ENCODE results near the gene FUT4. TPM values are rescaled to one million over a fixed set of nuclear protein-coding genes. Genes with fewer than 3 reads are reported as not detected.
A peak's percentile ranks its signal among the peaks of the same experiment; 100 is the strongest.
"Not testable (repeated sequence)": the region's sequence is repeated elsewhere in the genome, so short reads cannot be mapped to it uniquely, and the experiment has no call there.

FUT4 gene
- total RNA-seq, 2 donors from 2014 or later, result 3.3 to 3.4 TPM

DNA sequence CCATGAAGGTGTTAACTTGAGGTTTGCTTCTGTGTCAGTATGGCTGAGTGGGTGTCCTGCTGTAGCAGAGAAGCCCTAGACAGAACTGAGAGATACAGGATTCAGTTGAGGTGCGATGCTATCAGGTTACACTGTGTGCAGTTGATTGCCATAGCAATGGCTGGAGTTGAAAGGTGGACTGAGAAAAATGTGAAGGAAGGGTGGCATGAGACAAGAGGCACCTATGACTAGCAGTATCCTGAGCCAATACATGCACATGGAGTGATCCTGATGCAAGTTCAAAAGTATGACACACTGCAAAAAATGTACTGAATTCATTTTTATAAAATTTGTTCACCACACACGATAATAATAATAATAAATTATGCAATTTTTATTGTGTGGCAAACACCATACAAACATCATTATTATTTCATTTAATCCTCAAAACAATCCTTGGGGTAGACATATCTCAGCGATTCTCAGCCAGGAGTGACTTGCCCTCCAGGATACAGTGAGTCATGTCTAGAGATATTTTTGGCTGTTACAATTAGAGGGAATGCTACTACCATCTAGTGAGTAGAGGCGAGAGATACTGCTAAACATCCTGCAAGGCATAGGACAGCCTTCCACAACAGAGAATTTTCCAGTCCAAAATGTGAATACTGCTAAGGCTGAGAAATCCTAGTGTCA lies 19.6 kb downstream of the FUT4 start:
- H3K9me3 ChIP-seq, result no peaks in the 10 kb centered on the region
- H3K4me1 ChIP-seq, result peaks cover 0 to 8% of the 10 kb centered on the region in 2 donors
- no peak overlapping the region for H3K27ac ChIP-seq
- H3K4me3 ChIP-seq, result no peak overlapping the region
- no peak for DNase-seq (ENCODE audit: low spot score)
- H3K27me3 ChIP-seq, result no peaks in the 10 kb centered on the region
- TF ChIP-seq, protein P1, sequence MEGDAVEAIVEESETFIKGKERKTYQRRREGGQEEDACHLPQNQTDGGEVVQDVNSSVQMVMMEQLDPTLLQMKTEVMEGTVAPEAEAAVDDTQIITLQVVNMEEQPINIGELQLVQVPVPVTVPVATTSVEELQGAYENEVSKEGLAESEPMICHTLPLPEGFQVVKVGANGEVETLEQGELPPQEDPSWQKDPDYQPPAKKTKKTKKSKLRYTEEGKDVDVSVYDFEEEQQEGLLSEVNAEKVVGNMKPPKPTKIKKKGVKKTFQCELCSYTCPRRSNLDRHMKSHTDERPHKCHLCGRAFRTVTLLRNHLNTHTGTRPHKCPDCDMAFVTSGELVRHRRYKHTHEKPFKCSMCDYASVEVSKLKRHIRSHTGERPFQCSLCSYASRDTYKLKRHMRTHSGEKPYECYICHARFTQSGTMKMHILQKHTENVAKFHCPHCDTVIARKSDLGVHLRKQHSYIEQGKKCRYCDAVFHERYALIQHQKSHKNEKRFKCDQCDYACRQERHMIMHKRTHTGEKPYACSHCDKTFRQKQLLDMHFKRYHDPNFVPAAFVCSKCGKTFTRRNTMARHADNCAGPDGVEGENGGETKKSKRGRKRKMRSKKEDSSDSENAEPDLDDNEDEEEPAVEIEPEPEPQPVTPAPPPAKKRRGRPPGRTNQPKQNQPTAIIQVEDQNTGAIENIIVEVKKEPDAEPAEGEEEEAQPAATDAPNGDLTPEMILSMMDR (IDR thresholded peaks at IDR 0.05), result peak in 1 of 2 donors; percentile 58
- H3K36me3 ChIP-seq, result no peaks in the 10 kb centered on the region

DNA sequence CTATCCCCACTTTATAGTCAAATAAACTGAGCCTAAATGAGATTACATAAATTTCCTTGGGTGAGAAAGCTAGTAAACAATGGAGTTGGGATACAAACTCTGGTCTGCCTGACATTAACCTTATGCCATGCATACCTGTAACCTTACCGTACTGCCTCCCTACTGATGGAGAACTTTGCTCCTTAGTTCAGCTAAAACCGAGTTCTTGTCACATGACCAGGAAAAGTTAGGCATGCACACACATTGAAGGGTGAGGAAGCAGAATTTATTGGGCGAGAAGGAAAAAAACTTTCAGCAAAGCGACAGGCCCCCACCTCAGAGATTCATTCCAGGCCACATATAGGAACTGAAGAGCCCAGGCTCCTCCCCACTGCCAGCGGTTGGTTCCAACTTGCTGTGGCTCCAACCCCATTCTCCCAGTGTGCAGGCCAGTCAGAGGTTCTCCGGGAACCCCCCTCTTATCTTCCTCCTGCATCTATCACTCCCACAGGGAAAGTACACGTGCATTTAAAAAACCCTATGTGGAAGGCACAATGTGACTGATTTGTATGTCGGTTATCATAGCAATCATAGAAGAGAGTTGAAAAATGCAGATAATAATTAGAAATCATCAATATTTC lies 20.2 kb downstream of the FUT4 start:
- no peaks in the 10 kb centered on the region for H3K36me3 ChIP-seq
- H3K4me3 ChIP-seq, result no peak overlapping the region
- peaks cover 0 to 8% of the 10 kb centered on the region in 2 donors for H3K4me1 ChIP-seq
- no peak for DNase-seq (ENCODE audit: low spot score)
- no peak overlapping the region for H3K27ac ChIP-seq
- no peaks in the 10 kb centered on the region for H3K9me3 ChIP-seq
- no peaks in the 10 kb centered on the region for H3K27me3 ChIP-seq
- TF ChIP-seq, protein P1 (IDR thresholded peaks at IDR 0.05), result no peak

DNA sequence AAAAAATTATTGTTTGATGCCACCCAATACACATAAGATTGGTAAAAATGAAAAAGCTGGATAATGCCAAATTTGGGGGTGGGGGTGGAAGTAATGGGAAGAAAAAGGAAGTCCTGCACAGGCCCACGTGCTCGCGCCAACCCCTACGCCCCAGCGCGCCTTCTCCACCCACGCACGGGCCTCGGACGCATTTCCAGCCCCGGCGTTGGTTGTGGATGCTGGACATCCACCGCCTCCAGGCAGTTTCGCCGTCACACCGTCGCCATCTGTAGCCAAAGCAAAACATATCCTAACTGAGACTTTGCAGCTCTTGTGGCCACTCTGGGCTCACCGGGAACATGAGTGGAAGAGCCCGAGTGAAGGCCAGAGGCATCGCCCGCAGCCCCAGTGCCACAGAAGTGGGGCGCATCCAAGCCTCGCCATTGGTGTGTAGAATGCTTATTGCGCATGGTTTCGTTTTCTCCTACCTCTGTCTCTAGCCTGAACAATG lies 23.5 kb downstream of the FUT4 start, which contains the start of gene PIWIL4:
Gene PIWIL4 (plus strand): TSS at position 188 of the 490 bp plus-strand sequence. CDS start 151 bp downstream, at position 339.
- DNase-seq (ENCODE audit: low spot score), result no peak
- Histone ChIP-seq H3K4me1 (peaks cover 0 to 8% of the 10 kb centered on the region in 2 donors), H3K4me3 (no peak within 1 kb of the TSS), H3K27me3 (no peaks in the 10 kb centered on the region), H3K27ac (no peak within 1 kb of the TSS), H3K36me3 (no peaks in the 10 kb centered on the region), H3K9me3 (no peaks in the 10 kb centered on the region)
- TF ChIP-seq, protein P1 (IDR thresholded peaks at IDR 0.05), result no peak

DNA sequence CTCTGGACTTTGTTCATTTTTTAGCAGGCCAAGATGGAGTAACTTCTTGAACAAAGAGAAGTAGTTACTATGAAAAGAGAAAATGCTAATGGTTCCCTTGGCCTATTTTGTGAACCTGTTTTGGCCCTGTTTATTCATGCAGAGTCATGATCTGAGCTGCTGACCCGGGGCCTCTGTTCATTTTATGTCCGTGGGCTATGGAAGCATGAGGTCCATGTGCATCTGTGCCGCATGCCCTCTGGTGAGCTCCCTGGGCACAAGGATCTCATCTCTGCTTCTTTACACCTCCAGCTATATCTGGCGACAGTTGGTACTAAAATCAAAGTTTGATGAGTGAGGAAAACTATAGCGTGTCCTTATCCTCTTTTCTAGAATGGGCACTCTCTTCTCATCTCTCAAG lies 24.5 kb downstream of the FUT4 start:
- Histone ChIP-seq H3K4me3 (no peak overlapping the region), H3K36me3 (no peaks in the 10 kb centered on the region), H3K27me3 (no peaks in the 10 kb centered on the region), H3K4me1 (peaks cover 0 to 2% of the 10 kb centered on the region in 2 donors), H3K27ac (no peak overlapping the region), H3K9me3 (no peaks in the 10 kb centered on the region)
- TF ChIP-seq, protein P1 (IDR thresholded peaks at IDR 0.05), result no peak
- DNase-seq (ENCODE audit: low spot score), result no peak

DNA sequence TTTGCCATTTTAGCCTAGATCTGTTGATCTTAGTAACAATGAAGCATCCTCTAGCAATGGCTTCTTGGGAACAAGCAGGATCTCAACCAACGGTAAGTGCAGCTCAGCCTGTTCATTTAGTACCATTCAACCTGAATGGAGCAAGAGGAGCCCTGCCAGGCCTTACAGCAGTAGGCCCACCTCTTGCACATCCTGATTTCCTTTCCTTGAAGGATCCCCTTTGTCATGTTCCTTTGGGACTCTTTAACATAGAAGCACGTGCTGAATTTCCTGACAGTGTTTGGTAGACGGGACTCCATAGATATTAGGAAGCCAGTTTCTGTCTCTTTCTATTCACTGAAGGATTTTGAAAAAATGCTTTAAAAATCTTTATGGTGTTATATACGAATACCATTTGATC lies 25.0 kb downstream of the FUT4 start:
- TF ChIP-seq, protein P1 (IDR thresholded peaks at IDR 0.05), result no peak
- Histone ChIP-seq H3K27ac (no peak overlapping the region), H3K27me3 (no peaks in the 10 kb centered on the region), H3K9me3 (no peaks in the 10 kb centered on the region), H3K4me1 (no peaks in the 10 kb centered on the region), H3K4me3 (no peak overlapping the region), H3K36me3 (no peaks in the 10 kb centered on the region)
- DNase-seq (ENCODE audit: low spot score), result no peak

DNA sequence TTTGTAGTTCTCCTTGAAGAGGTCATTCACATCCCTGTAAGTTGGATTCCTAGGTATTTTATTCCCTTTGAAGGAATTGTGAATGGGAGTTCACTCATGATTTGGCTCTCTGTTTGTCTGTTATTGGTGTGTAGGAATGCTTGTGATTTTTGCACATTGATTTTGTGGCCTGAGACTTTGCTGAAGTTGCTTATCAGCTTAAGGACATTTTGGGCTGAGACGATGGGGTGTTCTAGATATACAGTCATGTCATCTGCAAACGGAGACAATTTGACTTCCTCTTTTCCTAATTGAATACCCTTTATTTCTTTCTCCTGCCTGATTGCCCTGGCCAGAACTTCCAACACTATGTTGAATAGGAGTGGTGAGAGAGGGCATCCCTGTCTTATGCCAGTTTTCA lies 29.3 kb downstream of the FUT4 start:
- not testable (repeated sequence) for DNase-seq (ENCODE audit: low spot score); H3K9me3 ChIP-seq; H3K27ac ChIP-seq; H3K27me3 ChIP-seq; H3K36me3 ChIP-seq; H3K4me1 ChIP-seq; H3K4me3 ChIP-seq
